ENCODE data around the gene MAB21L2.

The MAB21L2 gene

DNA sequence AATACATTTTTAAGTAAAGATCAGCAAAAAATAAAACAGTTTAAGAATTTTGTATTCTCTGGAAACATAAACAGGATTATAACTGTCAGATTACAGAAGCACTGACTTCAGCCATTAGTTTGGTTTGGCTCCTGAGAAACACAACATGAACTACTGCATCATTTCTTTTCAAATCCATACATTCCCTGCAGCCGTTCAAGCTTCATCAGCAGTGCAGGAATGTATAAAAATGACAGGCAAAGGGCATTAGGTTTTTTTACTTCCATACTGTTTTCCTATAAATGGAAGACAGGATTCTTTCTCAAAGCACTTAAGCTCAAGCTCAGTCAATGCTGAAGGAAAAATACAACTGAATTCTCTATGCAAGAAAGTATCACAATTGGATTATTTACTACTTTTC lies 4.2 kb upstream of the MAB21L2 start:
- DNase-seq: no peak

DNA sequence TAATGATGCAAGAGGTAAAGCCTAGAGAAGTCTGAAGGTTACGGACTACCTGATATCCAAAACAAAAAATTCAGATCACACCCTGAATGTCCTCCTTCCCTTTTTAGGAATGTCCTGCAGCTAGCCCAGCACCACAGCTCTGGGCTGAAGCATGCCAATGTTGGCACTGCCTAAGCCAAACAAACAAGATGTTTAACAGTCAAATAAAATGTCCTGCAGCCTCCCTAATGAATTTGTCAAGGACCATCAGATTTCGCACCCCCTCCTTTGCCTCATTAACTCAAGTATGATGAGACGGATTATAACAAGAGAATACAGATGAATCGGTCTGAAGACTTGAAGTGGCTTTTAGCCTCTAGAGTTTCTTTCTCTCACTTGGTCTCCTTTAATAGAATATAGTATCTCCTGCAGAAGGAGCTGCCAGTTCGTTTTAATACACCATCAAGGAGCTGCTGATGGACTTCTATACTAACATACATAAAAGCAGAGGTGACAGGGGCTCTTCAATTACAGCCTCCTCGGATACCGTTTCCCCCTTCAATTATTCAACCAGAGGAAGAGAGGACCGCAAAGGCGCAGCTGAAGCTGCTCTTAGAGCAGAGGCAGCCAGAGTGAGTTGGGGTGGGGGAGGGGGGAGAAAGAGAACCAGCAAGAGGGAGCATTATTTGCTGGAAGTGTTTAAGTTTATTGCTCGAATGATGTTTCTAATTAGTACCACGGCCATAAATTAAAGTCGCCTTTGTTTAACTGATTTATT lies 3.0 kb upstream of the MAB21L2 start:
- no peak for DNase-seq

DNA sequence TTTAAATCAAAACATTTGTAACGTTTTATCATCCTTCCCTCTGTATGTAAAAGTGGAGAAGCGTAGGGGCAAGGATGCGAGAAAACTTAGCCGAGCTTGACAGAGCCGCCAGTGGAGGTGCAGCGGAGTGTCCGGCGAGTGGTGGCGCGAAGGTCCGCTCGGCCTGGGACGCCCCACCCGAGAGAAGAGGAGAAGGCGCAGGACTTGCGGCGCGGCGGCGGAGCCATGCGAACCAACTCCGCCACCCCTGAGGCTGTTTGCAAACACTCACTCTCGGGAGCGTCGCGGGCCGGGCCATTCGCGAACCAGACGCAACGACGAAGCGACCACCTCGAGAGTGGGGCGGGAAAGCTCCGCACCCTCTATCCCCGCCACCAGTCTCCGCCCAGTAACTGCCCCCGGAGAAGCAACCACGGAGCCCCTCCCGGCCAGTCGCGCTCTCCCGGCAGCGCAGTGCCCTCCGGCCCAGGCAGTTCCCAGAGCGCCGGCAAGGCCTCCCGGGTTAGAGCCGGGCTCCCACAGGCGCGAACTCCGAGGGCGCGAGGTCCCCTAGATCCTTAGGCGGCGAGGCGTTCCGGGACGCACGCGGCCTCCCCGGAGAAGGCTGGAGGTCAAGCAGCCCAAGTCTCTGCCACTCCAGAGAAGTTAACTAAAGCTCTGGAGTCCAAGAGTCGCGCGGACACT lies 2.3 kb upstream of the MAB21L2 start:
- no peak for DNase-seq

DNA sequence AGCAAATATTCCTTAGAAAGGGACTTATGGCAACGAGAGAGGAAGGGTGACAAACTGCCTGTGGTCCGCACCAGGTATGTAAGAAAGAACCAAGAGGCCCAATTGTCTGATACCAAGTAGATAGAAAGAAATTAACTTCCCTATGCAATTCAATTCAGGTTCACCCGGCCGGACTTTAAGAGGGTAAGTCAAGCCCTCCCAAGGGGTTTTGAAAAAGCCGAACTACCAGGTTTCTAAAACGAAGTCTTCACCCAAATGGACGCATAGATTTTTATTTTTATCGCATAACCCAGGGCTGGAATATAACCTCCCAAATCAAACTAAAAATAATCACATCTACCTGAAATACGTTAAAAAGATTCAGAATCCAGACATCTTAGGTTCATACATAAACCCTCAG lies 1.6 kb upstream of the MAB21L2 start:
- no peak for DNase-seq

DNA sequence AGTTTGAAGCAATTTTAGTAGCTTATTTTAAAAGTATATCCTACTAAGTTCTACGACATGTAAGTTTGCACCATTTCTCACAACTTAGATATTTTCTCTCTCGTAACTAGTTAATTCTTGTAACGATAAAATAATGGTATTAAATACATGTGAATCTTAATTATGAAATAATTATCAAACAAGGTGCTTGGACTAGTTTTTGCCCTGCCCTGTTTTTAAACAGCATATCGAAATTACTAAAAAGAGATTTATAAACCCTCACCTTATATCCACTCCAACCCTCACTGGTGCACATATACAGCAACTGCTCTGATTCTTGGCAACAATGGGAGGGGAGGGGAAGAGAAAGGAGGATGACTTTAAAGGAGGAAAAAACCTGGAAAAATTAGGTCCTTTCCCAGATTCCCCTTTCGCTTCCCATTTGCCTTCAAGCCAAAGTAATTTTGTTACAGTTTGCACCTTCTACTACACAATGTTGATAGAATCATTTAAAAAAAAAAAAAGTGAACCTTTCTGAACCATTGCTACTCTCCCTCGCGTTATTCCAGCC lies 820 bp upstream of the MAB21L2 start:
- DNase-seq: no peak

DNA sequence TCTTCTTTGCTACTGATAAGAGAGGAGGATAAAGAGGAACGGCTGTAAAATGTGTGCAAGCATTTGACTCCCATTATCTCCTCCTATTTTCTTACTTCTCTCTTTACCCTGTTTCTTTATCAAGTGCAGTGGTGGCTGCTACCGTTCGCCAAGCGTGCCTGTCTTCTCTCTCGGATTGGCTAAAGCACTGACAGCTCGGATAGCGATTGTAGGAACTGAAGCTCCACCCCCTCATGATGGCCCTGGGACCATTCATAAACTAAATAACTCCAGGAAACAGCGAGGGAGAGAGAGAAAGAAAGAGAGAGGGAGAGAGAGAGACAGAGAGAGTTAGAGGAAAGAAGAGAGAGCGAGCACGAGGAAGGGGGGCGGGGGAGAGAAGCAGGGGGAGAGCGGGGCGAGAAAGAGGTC lies 305 bp upstream of the MAB21L2 start:
- DNase-seq: no peak

DNA sequence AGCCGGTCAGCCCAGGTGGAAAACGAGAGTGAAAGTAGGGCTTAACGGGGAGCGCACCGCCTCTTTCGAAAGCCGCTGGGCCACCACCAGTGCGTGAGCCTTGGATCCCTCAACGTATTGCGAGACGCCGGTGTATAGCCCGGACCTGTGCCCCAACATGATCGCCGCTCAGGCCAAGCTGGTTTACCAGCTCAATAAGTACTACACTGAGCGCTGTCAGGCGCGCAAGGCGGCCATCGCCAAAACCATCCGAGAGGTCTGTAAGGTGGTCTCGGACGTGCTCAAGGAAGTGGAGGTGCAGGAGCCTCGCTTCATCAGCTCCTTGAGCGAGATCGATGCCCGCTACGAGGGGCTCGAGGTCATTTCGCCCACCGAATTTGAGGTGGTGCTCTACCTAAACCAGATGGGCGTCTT lies 929 bp downstream of the MAB21L2 start:
- no peak for DNase-seq

DNA sequence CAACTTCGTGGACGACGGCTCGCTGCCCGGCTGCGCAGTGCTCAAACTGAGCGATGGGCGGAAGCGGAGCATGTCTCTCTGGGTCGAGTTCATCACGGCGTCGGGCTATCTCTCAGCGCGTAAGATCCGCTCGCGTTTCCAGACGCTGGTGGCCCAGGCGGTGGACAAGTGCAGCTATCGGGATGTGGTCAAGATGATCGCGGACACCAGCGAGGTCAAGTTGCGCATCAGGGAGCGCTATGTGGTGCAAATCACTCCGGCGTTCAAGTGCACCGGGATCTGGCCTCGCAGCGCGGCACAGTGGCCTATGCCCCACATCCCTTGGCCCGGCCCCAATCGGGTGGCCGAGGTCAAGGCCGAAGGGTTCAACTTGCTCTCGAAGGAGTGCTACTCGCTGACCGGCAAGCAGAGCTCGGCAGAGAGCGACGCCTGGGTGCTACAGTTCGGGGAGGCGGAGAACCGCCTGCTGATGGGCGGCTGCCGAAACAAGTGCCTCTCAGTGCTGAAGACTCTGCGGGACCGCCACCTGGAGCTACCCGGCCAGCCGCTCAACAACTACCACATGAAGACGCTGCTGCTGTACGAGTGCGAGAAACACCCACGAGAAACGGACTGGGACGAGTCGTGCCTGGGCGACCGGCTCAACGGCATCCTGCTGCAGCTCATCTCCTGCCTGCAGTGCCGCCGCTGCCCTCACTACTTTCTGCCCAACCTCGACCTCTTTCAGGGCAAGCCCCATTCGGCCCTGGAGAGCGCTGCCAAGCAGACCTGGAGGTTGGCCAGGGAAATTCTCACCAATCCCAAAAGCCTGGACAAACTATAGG lies 1.5 kb downstream of the MAB21L2 start:
- no peak for DNase-seq

DNA sequence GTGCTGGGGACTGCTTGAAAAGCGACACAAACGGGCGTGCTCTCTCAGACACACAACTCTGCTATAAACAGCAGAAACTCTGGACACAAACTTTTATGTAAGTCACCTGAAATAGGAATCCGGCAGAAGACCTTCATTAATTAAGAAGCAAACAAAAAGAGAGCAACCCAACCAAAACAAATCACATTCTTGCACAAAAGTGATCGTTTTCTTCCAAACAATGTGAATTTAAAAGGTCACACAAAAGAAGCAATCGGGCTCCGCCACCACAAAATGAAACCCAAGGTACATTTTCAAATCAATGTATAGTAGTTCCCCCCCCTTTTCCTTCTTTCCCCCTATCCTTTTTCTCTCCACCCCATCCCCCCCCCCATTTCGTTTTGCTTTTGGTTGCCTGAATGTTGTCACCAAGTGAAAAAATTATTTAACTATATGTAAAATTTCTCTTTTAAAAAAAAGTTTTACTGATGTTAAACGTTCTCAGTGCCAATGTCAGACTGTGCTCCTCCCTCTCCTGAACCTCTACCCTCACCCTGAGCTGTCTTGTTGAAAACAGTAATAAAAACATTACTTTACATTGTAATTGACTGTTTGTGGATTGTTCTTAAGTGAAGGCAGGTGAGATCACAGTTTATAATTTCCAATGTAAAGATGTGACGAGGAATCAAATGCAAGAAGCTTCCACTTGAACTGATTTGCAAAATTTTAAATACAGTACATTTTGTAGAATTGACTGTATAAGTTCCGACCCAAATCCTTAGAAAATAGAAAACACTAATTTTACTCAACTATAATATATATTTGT lies 2.4 kb downstream of the MAB21L2 start:
- no peak for DNase-seq

DNA sequence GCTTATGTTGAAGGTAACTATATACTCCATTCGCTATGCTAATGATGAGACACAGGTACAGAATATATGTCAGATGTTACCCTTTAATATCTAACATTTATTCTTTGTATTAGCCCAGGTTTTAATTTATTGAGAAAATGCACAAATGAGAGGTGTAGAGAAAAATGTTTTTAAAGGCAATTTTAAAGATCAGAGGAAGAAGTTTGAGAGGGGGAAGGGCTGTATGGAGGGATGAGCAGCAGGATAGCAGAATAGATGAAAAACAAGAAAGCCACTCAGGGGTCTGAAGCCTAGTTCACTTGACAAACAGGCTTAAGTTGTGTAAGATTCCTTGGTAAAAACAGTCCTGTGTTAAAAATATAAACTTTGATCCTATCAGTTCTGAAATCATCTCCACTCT lies 3.7 kb downstream of the MAB21L2 start:
- DNase-seq: no peak

DNA sequence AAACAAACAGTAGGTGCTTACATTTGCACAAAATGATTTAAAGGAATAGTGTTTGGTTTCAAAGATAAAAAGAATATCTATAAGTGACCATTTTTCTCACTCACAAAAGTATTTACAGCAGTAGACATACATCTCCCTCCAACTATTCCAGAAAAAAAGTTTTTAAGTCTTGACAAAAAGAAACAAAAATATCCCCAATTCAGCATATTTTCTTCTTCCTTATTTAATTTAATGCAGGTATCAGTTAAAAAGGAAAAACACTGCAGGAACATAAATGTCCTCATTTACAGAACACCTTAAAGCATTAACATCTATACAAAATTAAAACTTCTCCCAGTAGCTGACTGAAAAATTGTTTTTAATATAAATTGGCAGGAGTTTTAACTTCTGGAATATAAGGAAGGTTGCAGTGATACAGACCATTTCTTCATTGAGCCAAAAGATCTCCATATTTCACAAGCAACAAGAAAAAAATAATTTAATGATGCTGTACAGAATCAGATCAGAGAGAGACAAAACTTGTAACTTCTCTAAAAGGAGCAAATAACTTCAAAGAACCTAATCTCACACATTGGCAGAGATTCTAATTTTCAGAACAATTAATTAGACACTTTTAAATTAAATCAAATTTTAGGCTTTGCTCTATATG lies 4.3 kb downstream of the MAB21L2 start:
- DNase-seq: no peak

DNA sequence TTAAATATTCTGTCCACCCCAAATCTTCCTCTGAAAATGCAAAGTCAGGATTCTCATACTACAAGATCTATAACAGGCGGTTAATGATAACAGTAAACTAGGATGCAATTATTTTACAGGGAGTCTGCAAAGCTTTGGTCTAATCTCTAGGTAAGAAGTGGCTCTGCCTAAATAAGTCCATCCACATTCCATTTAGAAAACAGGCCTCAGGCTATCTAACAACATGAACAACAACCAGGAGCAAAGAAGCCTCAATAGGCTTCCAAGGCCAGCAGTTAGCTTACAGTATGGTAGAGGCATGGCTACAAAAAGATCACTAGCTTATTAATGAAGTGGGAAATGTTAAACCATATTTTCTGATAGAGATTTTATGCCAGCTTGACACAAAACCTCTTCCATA lies 6.4 kb downstream of the MAB21L2 start:
- DNase-seq: no peak

DNA sequence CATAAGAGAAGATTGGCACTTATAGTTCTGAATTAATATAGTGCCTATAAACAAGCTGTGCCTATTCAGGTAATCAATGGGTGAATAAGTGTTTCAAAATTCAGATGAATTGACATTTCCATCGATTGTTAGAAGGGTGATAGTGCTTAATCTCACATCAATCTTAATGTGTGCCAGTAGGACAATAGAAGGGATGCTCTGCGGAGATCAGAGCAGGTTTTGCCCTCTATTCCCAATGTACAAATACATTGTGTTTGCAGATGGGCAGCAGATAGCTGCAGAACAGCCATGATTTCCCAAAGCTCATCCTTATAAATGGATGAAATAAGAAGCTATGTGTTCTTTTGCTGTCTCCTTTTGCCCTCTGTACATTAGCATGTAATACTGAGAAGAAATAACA lies 7.2 kb downstream of the MAB21L2 start:
- DNase-seq: no peak

DNA sequence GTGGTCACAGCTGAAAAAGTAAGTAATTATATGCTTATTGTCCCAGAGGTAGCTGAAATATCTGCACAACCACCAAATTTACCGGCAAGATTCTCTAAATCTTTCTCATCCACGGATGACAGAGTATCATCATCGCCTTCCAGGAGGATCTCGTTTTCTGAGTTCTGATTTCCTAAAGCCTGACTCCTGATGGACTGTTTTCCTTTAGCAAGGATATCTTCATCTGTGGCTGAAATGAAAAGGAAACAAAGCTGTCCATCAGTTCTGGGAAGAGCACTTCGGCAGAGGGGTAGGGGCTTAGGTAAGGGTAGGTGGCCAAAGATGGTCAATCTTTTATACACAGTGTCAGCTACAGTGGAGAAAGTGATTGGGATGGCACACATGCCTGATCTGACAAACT lies 8.7 kb downstream of the MAB21L2 start:
- DNase-seq: no peak

DNA sequence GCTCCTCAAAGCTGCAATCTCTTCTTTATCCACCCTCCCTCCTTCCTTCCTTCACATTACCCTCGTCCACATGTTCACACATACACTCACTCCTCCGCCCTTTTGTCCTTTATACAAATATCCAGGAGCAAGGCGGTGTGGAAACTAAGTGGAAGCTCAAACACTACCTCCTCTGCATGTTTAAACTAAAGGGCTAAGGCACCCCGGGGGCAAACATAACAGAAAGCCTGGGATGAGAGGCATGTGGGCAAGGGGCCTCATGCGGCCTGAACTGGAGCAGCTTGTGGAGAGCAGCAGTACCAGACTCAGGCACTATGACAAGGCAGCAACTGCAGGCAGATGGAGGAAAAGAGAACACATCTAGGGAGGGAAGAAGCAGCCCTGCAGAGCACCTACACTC lies 9.5 kb downstream of the MAB21L2 start:
- DNase-seq: no peak

DNA sequence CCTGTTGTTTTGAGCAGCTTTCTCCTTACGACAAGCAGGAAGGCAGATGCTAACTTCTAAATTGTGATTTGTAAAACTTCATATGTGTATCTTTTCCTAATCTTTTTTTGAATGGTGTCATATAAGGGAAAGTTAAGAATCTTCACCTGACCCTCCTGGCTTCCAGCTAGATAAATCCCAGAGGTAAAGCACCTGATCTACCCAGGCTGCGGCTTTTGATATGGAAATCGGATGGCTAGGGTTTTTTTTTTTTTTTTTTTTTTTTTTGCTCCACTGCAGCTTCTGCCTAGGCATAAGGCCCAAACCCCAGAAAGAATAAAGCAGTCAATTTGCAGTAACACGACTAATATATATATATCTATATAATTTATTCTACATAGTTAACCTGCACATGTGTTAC lies 10.0 kb downstream of the MAB21L2 start:
- no peak for DNase-seq

DNA sequence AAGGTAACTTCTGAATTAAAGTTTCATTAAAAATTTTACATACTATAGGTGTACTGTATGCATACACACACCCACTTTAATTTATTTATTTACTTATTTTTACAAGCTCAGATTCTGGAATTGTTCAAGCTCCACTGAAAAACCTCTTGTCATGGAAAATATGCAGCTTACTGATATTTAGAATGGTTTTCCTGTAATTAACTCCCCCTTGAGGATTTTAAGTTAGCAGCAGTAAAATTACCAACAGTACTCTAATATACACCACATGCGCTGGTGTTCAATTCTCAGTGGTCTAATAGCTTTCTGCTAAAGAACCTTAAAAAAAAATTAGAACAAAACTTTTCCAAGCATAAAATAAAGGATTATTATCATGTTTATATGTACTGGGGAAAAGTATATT lies 12.0 kb downstream of the MAB21L2 start:
- DNase-seq: no peak

DNA sequence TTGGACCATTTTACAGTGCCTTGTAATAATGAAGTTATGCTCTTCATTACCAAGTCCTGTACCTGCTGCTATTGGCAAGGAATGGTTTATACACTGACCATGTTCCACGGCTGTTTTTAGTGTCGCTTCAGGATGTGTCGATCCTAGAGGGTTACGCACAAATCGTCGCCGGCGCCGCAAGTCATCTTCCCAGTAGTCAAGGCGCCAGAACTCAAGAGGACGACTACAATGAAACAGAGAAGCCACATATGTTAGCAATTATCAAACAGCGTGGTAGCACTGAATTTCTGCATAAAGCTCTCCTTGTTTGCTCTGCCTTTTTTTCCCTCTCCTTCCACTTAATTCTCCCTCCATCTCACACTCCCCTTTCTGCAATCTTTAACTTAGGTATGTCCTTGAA lies 17.0 kb downstream of the MAB21L2 start:
- DNase-seq: no peak

DNA sequence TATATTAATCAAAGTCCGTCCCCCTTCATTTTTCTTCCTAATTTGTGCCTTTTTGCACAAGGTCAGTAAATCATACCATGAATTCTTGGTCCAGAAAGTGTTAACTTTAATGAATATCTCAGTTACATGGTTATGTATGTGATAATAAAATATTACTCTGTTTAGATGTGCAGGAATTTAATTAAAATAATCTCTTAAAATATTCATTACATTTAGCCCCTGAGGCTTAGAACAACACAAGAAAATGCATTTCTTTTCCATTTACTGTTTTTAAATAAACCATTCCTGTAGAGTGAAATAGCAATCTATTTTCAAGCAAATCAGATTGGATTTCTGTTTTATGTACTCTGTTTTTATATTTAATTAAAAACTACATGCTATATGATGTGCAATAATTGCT lies 17.6 kb downstream of the MAB21L2 start:
- DNase-seq: no peak

DNA sequence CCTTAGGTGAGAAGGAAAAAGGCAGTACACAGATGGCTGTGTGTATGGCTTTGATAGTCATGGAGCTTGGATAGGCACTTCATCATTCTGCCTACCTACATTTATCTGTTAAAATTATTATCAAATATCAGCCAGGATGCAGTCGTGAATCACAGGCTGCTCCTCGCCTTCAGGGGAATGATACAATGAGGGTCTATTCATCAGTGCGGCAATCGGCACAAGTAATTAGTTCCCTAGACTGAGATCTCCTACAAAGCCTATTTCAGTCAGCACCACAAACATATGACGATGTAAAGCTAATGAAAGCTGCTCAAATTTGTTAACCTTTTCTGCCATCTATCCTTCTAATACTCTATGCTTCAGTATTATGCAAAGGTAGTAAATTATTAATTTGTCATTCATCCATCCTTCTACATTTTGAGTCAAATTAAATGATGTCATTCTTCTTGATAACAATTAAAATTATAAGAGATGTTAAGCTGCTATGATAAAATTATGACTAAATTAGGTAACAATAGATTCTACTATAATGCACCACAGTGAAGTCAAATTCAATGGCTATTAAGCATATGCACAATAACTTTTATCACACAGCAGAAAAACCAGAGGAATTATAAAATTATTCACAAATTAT lies 19.0 kb downstream of the MAB21L2 start:
- DNase-seq: no peak

DNA sequence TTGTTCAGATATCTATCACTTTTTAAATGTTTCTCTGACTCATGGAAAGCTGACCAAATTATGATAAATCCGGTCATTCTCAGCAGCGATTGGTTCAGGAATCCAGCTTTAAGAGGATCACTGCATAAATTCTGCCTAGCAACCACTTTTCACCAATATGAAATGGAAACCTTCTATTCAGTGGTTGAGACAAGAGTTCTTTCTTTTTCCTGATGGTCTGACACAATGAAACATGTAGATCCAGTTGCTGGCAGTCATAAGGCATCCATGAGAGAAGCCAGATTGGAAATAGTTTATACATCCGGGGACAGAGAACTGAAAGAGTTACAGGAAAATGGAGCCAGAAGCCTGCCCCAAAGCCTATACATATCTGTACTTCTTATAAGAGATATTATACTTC lies 27.2 kb downstream of the MAB21L2 start:
- DNase-seq: no peak

DNA sequence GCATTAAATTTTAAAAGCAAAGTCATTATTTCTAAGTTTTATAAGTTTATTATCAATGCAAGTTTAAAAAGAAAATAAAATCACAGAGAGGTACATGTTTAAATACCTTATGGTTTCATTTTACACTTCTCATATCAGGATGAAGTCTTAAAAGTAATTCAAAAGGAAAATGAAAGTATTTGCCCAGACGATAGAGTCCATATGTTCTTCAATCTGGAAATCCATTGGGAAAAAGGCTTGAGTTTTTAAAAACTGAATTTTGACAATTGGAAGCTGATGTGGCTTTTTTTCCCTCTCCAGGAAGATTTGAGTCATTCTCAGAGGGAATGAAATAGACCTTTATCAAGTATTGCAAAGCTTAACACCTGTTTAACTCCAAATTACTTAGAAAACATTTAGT lies 37.1 kb downstream of the MAB21L2 start:
- DNase-seq: no peak

All from RPMI8226 (cell line).